ENCODE measurements around the gene USE1. TPM values are rescaled to one million over a fixed set of nuclear protein-coding genes. Genes with fewer than 3 reads are reported as not detected.

The USE1 gene
- total RNA-seq, 1 donor = 27.8 TPM

- DNase-seq (ENCODE audit: low read depth) = no peak
- H3K4me3 ChIP-seq (ENCODE audit: low read depth, low read length) = no peak overlapping the region
- TF ChIP-seq, protein P1, sequence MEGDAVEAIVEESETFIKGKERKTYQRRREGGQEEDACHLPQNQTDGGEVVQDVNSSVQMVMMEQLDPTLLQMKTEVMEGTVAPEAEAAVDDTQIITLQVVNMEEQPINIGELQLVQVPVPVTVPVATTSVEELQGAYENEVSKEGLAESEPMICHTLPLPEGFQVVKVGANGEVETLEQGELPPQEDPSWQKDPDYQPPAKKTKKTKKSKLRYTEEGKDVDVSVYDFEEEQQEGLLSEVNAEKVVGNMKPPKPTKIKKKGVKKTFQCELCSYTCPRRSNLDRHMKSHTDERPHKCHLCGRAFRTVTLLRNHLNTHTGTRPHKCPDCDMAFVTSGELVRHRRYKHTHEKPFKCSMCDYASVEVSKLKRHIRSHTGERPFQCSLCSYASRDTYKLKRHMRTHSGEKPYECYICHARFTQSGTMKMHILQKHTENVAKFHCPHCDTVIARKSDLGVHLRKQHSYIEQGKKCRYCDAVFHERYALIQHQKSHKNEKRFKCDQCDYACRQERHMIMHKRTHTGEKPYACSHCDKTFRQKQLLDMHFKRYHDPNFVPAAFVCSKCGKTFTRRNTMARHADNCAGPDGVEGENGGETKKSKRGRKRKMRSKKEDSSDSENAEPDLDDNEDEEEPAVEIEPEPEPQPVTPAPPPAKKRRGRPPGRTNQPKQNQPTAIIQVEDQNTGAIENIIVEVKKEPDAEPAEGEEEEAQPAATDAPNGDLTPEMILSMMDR (IDR thresholded peaks at IDR 0.05; ENCODE audit: insufficient read depth, low read length) = no peak
Measured at GRCh38 chr19:17213334-17213733, 1.8 kb upstream of the USE1 start.

GRCh38 chr19:17214508-17215126, 540 bp upstream of the USE1 start:
- no peak for DNase-seq (ENCODE audit: low read depth)
- peak overlapping the region; percentile 77 for H3K4me3 ChIP-seq (ENCODE audit: low read depth, low read length)
- TF ChIP-seq, protein P1 (IDR thresholded peaks at IDR 0.05; ENCODE audit: insufficient read depth, low read length) = no peak

GRCh38 chr19:17216058-17216670, 1.0 kb downstream of the USE1 start:
- TF ChIP-seq, protein P1 (IDR thresholded peaks at IDR 0.05; ENCODE audit: insufficient read depth, low read length) = no peak
- DNase-seq (ENCODE audit: low read depth) = no peak
- peak overlapping the region; percentile 77 for H3K4me3 ChIP-seq (ENCODE audit: low read depth, low read length)

- no peak for DNase-seq (ENCODE audit: low read depth)
- no peak overlapping the region for H3K4me3 ChIP-seq (ENCODE audit: low read depth, low read length)
- TF ChIP-seq, protein P1 (IDR thresholded peaks at IDR 0.05; ENCODE audit: insufficient read depth, low read length) = no peak
Measured at GRCh38 chr19:17219286-17219685, 4.1 kb downstream of the USE1 start.

- H3K4me3 ChIP-seq (ENCODE audit: low read depth, low read length) = no peak overlapping the region
- peak; percentile 88 for DNase-seq (ENCODE audit: low read depth)
- TF ChIP-seq, protein P1 (IDR thresholded peaks at IDR 0.05; ENCODE audit: insufficient read depth, low read length) = no peak
Measured at GRCh38 chr19:17220207-17220758, 5.1 kb downstream of the USE1 start.

DNA sequence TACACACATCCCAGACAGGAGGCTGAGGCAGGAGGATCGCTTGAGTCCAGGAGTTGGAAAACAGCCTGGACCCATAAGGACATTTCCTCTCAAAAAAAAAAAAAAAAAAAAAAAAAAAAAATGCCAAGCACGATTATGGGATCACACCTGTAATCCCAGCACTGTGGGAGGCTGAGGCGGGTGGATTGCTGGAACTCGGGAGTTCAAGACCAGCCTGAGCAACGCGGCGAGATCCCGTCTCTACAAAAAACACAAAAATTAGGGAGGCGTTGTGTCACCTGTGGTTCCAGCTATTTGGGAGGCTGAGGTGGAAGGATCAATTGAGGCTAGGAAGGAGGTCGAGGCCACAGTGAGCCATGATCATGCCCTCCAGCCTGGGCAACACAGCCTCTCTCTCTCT, 9.9 kb downstream of the USE1 start:
- no peak for DNase-seq (ENCODE audit: low read depth)
- TF ChIP-seq, protein P1 (IDR thresholded peaks at IDR 0.05; ENCODE audit: insufficient read depth, low read length) = no peak
- H3K4me3 ChIP-seq (ENCODE audit: low read depth, low read length) = no peak overlapping the region

All from fibroblast of the aortic adventitia (primary cell).